Activated CD4-positive, CD25-positive, alpha-beta regulatory T cell treated with anti-CD3 and anti-CD28 coated beads, Interleukin-2, amount 50 U/mL, for 16 hours (primary cell): ENCODE measurements around the gene AP1G2.
A peak's percentile ranks its signal among the peaks of the same experiment; 100 is the strongest.
"Not testable (repeated sequence)": the region's sequence is repeated elsewhere in the genome, so short reads cannot be mapped to it uniquely, and the experiment has no call there.

Experiments used
- DNase-seq: peaks from one replicate; pipeline ENCODE4 v3.0.0-alpha.2; 2020; ENCODE audit warnings: low read depth, low spot score

AP1G2 gene

DNA sequence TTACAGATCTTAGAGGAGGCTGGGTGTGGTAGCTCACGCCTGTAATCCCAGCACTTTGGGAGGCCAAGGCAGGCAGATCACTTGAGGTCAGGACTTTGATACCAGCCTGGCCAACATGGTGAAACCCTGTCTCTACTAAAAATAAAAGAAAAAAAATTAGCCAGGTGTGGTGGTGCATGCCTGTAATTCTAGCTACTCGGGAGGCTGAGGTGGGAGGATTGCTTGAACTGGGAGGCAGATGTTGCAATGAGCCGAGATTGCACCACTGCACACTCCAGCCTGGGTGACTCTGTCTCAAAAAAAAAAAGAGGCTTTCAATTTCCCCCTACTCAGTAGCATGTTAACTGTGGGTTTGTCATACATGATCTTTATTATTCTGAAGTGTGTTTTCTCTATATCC, 26.6 kb upstream of the AP1G2 start:
- not testable (repeated sequence) for DNase-seq

DNA sequence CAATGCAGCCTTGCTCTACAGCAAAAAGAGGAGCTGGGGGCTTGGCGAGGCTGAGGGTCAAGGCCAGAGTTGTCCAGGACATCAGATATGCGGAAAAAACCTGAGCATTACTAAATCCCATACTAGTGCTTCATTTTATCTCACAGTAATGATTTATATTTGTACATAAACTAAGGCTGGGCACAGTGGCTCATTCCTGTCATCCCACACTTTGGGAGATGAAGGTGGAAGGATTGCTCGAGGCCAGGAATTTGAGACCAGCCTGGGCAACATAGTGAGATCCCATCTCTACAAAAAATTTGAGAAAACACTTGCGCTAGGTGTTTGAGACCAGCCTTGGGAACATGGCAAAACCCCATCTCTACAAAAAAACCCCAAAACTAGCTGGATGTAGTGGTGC, 22.6 kb upstream of the AP1G2 start:
- no peak for DNase-seq

DNA sequence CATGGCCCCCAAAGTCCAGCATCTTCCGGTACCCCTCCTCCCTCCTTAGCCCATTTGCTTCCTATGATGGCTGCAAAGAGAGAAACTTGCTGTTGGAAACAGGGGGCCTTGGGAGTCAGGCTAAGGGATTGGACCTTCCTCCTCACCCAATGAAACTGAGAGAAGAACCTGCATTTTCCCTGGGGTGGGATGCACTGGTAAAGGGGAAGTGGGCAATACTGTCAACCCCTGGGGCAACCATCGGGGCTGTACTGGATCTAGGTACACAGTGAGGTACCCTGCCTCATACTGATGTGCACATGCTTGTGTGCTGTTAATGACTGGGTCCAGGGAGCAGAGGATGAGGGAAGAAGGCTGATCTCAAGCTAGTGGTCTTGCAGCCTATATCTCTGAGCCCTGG, 22.0 kb upstream of the AP1G2 start:
- no peak for DNase-seq

DNA sequence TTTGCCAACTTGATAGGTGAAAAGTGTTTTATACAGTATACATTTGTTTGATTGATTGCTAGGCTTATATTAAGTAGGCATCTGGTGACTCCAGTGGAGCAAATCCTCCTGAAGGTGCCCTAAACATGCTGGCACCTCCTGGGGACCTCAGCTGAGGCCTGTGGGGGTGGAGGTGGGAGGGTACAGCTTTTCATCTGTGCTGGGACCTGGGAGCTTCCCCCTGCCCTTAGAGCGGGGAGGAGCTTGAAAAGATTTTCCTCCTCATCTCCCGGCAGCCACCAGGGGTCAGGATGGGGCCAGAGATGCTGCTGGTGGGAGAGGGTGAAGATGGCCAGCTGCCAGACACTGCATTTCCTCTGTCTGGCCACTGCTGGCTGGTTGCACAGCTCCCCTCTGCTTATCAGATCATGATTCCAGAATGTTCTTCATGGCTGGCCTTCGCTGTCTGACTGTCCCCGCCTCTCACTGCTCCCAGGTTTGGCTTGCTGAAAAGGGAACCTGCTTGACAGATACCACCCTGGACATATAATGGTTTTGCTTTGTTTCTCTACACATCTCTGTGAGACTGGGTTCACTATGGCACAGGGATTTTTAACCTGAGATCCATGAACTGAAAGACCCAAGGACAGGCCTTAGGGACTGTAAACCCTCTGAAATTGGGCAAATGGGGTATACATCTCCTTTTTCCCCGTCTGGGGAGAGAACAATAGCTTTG, 21.4 kb upstream of the AP1G2 start:
- peak; percentile 55 for DNase-seq

DNA sequence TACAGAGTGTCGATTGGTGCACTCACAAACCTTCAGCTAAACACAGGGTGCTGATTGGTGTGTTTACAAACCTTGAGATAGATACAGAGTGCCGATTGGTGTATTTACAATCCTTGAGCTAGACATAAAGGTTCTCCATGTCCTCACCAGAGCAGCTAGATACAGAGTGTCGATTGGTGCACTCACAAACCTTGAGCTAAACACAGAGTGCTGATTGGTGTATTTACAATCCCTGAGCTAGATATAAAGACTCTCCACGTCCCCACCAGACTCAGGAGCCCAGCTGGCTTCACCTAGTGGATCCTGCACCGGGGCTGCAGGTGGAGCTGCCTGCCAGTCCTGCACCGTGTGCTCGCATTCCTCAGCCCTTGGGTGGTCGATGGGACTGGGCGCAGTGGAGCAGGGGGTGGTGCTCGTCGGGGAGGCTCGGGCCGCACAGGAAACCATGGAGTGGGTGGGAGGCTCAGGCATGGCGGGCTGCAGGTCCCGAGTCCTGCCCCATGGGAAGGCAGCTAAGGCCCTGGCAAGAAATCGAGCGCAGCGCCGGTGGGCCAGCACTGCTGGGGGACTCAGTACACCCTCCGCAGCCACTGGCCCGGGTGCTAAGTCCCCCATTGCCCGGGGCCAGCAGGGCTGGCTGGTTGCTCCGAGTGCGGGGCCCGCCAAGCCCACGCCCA, 17.1 kb upstream of the AP1G2 start:
- not testable (repeated sequence) for DNase-seq

DNA sequence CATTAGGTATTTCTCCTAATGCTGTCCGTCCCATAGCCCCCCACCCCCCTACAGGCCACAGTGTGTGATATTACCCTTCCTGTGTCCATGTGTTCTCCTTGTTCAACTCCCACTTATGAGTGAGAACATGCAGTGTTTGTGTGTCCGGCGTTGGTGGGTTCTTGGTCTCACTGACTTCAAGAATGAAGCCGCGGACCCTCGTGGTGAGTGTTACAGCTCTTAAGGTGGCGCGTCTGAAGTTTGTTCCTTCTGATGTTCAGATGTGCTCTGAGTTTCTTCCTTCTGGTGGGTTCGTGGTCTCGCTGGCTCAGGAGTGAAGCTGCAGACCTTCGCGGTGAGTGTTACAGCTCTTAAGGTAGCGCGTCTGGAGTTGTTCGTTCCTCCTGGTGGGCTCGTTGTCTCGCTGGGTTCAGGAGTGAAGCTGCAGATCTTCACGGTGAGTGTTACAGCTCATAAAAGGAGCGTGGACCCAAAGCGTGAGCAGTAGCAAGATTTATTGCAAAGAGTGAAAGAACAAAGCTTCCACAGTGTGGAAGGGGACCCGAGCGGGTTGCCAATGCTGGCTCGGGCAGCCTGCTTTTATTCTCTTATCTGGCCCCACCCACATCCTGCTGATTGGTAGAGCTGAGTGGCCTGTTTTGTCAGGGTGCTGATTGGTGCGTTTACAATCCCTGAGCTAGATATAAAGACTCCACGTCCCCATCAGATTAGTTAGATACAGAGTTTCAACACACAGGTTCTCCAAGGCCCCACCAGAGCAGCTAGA, 16.4 kb upstream of the AP1G2 start:
- not testable (repeated sequence) for DNase-seq

DNA sequence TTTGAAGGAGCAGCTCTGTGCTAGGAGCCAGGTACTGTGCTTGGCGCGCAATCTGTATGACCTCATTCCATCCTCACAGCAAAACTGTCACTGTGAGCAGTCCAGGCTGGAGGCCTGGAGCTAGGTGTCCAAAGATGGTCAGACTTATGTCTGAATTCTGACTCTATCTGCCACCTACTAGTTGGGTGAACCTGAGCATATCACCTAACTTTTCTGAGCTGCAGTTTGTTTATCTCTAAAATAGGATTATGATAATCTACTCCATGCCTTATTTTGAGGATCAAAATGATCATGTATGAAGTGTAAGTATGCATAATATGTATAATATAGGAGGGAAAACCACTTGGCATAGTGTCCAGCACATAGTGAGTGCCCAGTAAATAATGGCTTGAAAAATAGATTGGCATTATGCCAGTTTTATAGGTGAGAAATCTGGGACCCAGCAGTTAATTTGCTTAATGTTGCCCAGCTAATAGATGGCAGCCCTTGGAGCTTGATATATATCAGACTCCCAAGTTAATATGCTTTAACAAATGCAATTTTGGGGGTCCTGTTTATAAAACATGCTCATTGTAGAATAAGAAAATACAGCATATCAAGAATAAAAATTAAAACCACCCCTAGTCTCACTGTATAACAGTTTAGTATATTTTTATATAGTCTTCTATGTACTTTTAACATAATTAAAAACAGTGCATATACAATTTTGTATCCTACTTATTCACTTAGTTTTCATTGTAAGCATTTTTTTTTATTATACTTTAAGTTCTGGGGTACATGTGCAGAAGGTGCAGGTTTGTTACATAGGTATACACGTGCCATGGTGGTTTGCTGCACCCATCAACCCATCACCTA, 15.5 kb upstream of the AP1G2 start:
- DNase-seq, result no peak

DNA sequence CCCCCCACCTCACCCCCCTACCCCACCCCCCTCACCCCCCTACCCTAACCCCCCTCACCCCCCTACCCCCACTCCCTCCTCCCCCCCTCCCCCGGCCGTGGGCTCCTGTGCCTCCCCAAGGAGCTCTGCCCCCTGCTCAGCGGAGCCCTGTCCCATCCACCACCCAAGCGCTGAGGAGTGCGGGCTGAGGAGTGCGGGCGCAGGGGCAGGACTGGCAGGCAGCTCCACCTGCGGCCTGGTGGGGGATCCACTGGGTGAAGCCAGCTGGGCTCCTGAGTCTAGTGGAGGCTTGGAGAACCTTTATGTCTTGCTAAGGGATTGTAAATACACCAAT, 13.3 kb upstream of the AP1G2 start:
- DNase-seq, result no peak

DNA sequence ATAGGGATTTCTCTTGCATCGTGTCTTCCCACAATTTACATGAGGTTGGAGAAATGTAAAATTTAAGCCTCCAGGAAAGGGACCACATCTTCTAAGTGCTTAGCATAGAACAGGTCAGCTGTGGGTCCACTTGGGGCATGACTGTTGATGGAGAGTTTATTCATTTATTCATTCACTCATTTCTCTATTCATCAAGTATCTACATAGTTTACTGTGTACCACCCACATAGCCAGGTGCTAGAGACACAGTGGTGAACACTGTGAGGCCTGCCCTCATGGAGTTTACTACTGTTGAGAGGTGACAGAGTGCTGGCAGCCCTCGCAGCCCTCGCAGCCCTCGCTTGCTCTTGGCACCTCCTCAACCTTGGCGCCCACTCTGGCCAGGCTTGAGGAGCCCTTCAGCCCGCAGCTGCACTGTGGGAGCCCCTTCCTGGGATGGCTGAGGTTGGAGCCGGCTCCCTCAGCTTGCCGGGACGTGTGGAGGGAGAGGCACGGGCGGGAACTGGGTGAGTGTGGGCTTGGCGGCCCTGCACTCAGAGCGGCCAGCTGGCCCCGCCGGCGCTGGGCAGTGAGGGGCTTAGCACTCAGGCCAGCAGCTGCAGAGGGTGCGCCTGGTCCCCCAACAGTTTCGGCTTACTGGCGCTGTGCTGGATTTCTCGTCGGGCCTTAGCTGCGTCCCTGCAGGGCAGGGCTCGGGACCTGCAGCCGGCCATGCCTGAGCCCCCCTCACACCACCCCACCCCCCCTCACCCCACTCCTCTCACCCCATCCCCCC, 12.7 kb upstream of the AP1G2 start:
- DNase-seq, result no peak

DNA sequence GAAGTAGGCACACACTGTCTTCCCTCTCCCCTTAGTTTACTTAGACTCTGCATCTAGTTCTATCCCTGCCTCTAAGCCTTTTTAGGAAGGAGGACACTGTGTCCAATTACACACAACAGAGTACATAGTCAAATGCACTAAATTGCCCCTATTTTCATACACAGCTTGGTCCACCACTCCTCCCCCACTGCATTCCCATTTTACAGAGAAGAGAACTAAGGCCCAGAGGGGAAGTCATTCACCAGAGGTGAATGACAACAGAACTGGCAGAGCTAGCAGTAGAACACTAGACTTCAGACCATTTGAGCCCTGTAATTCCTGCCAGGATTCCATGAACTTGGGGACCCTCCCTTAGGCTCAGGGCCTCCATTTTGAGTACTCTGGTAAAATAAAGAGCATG, 12.1 kb upstream of the AP1G2 start:
- DNase-seq, result no peak

DNA sequence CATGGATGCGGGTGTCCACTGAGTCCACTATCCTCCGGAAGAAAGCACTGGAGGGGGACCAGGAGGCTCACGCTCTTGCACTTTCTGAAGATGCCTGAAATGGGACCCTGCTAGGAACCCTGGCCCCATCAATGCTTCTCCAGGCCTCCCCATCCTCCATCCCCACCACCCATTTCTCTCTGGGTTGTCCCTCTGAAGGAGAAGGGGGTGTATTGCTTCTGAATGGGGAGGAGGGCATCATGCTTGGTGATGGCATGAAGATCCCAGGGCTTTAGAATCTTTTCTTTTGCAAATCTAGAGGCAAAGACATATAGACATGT, 11.7 kb upstream of the AP1G2 start:
- DNase-seq, result no peak

DNA sequence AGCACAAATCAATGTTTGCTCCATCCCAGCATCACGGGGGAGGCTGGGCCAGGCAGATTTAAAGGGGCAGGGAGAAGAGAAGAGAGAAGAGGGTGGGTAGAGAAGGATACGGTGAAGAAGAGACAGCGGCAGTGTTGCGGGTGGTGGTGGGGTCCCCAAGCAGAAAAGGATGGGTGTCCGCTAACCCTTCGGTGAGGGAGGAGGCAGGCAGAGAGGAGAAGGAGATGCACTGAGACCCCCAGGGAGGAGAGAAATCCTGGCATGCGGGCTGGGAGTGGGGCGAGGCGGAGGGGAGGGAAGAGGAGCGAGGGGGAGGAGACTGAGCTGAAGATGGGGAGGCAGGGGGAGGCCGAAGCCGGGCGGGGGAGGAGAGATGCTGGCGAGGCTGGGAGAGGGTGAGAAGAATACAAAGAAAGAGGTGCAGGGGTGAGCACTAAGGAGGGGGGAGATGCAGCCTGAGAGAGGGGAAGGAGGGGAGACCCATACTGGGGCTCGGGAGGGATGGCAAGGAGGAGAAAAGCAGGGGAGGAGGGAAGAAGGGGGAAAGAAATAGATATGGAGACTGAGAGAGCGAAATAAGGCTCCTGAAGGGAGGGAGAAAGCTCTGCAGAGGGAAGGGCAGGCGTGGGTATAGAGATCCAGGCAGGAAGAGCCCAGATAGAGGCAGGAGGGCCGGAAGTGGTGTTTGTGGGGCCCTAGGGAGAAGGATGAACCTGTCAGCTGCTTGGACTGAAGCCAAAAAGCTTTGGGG, 11.1 kb upstream of the AP1G2 start, which contains the start of gene JPH4:
JPH4 (minus strand) TSS at position 231 of the 751 bp plus-strand sequence. CDS start 1,337 bp downstream, outside the sequence.
- no peak for DNase-seq

DNA sequence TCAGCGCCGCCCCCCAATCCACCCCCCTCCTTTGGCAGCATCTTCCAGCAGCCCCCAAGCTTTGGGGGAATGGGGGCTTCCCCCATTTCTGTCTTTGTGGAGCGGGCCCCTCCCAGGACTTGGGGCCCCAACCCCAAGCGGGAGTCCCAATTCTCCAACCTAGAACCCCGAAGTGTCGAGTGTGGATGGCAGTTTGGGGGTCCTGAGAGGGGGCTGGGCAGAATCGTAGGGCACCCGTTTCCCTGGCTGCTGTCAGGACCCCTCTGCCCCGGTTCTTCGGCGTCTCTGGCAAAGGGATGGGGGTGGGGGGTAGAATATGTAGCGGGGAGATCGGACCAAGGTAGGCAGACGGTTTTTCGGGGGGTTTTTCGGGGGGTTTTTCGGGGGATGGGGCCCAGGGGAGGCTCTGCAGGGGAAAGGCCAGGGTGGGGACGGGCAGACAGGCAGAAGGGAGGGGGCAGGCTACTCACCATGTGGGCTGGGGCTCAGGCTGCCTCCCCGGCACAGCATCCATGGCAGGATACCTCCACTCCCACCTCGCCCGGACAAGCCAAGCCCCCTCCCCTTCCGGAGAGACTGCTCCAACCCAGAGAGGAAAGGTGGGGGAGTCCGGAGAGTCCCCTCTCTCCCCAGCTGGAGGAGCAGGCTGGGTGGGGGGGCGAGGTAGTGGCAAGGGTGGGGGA, 10.3 kb upstream of the AP1G2 start:
- DNase-seq, result no peak

DNA sequence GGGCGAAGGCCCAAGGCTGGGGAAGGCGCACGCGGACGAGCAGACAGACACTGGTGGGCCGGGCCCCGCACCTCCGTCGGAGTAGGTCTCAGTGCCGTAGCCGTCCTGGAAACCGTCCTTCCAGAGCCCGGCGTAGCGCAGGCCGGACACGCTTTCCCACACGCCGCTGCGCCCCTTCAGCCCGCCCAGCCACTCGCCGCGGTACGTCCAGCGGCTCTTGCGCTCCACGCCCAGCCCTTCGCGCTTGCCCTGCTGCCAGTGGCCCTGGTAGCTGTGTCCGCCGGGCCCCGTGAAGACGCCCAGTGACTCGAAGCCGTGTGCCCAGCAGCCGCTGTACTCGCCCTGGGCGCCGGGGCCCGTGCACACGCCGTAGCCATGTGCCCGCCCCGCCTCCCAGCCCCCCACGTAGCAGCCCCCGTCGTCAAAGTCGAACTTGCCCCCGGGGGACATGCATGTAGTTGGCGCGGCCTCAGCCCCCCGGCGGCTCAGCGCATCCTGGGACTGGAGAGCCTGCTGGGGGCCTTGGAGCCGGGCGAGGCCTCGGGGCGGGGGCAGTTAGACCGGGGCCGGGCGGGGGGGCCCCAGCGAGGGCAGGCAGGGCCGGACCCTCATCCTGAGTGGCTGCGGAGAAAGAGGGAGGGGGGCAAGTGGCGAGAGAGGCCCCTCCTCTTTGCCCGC, 9.6 kb upstream of the AP1G2 start:
- no peak for DNase-seq

DNA sequence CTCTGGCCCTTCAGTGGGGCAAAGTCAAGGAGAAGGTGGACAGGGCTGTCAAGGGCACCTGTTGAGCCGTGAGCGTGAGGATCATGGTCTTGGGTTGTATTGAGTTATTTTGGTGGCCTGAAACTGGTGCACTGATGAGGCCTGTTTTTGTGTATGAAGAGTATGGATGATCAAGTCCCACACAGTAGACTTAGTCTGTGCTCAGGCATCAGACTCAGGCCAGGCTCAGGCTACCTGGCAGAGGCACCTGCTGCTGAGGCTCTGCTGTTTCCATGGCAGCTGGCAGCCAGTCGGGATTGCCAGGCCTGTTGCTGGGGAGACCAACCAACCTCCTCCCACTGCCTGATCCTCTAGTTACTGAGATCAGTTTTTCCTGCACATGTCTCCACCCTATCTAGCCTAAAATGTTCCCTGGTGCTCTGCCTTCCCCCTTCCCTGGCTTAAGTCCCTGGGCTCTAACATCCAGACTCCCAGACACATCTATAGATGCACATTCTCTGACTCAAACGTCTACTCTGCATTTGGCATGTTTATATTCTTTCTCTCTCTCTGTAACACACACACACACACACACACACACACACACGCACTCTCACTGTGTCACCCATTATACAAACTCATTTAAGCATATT, 5.9 kb upstream of the AP1G2 start:
- no peak for DNase-seq

DNA sequence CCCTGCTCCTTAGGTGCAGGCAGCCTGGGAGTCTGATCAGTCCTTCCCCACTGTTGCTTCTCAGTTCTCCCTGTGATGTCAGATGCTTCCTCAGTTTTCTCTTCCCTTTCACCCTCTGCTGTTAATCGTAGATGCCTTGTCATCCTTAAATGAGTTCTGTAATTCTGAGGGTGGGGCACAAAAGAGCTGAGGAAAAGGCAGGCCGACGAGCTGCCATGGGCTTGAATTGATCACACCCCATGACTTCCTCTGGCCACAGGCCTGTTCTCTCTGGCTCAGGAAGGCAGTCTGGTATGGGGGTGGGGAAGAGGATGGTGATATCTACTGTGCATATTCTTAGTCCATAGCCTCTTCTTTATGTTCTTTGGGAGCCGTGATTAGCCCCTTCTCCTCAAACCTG, 5.2 kb upstream of the AP1G2 start:
- DNase-seq, result no peak

DNA sequence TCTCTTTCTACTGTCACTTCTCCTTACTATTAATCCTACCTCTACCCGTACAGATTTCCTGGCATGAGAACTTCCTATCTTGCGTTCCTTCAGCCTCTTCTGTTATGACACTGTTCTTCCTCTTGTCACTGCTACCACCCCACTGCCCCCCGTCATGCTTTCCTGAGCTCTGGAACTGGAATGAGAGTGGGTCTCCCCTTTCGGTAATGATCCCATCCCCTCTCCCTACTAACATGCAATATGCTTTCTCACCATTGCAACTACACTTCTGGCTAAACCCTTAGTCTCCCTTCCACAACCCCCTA, 4.9 kb upstream of the AP1G2 start:
- no peak for DNase-seq

DNA sequence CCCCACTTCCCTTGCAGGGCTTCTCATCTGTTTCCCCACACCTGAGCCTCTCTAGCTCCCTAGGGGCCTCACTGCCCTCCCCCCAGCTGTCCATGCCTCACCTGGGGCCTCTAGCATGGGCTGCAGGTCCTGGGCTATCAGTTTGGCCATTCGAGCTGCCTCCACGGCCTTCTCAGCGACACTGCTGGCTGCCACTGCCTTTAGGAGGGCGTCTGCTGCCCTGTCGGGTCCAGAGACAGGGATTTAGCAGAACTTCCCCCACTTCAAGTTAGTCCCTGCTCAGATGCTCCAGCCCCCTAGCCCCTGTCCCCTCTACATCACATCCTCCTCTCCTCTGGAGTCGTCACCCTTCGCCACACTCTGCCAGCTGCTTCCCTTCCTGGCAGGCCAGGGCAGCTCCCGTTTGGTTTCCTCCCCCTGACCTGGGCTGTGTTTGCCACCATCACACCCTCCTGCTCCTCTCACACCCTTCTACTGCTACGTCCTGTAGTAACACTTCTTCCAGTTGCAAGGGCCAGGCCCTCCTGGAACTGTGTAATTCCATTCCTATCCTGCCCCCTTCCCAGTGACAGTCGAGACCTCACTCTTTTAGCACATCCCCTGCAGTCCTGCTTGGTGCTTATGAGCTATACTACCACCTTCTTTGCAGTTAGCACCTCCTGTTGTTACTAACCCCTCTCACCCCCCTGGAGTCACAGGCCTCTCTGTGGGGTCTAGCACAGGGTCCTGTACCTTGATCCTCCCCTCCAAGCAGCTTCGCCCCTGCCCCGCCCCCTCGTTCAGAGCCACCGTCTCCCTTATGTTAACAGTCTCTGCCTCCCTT, 4.3 kb upstream of the AP1G2 start:
- no peak for DNase-seq
